ENCODE measurements around the gene TFAP2E.

TFAP2E gene

GRCh38 chr1:35573198-35574124, at the start of gene TFAP2E:
TSS of gene TFAP2E (plus strand) at chr1:35573314. CDS start at chr1:35573578, 264 bp downstream.
- DNase-seq, result peak; percentile 51

- DNase-seq, result no peak
Measured at GRCh38 chr1:35524106-35524505, 49.0 kb upstream of the TFAP2E start.

GRCh38 chr1:35530168-35530567, 42.9 kb upstream of the TFAP2E start:
- no peak for DNase-seq

GRCh38 chr1:35530946-35531345, 42.2 kb upstream of the TFAP2E start:
- DNase-seq, result no peak

- no peak for DNase-seq
Measured at GRCh38 chr1:35531368-35531767, 41.7 kb upstream of the TFAP2E start.

- DNase-seq, result peak; percentile 14
Measured at GRCh38 chr1:35532497-35533223, 40.5 kb upstream of the TFAP2E start.

GRCh38 chr1:35533586-35533985, 39.5 kb upstream of the TFAP2E start:
- no peak for DNase-seq

GRCh38 chr1:35535243-35535642, 37.9 kb upstream of the TFAP2E start:
- DNase-seq, result peak; percentile 6

- DNase-seq, result no peak
Measured at GRCh38 chr1:35536556-35537162, 36.5 kb upstream of the TFAP2E start.

- DNase-seq, result no peak
Measured at GRCh38 chr1:35537806-35538205, 35.3 kb upstream of the TFAP2E start.

- DNase-seq, result peak; percentile 52
Measured at GRCh38 chr1:35539073-35539823, 33.9 kb upstream of the TFAP2E start.

- DNase-seq, result peak; percentile 75
Measured at GRCh38 chr1:35539824-35540261, 33.3 kb upstream of the TFAP2E start.

- DNase-seq, result peak; percentile 57
Measured at GRCh38 chr1:35544976-35545375, 28.1 kb upstream of the TFAP2E start.

GRCh38 chr1:35546614-35547013, 26.5 kb upstream of the TFAP2E start:
- no peak for DNase-seq

GRCh38 chr1:35553851-35554250, 19.3 kb upstream of the TFAP2E start:
- DNase-seq, result no peak

- DNase-seq, result no peak
Measured at GRCh38 chr1:35554266-35555211, 18.6 kb upstream of the TFAP2E start.

- DNase-seq, result no peak
Measured at GRCh38 chr1:35555212-35555584, 17.9 kb upstream of the TFAP2E start.

- DNase-seq, result peak; percentile 83
Measured at GRCh38 chr1:35555601-35556477, 17.3 kb upstream of the TFAP2E start.

- no peak for DNase-seq
Measured at GRCh38 chr1:35556484-35557117, 16.5 kb upstream of the TFAP2E start.

- DNase-seq, result peak; percentile 74
Measured at GRCh38 chr1:35557118-35557610, 15.9 kb upstream of the TFAP2E start, which contains the start of gene KIAA0319L. TSS of gene KIAA0319L (minus strand) at chr1:35557403. CDS start at chr1:35554491, 2,912 bp downstream.
